Endothelial cell of hepatic sinusoid (primary cell): Measurements from ENCODE around the gene ATP6V0E2.

Source experiments
- in situ Hi-C: cut with HindIII; loops from 2 replicates; pipeline ENCODE4 v1.10.0; 2017; ENCODE audit warnings: low sequenced_read_pairs

Gene ATP6V0E2

DNA sequence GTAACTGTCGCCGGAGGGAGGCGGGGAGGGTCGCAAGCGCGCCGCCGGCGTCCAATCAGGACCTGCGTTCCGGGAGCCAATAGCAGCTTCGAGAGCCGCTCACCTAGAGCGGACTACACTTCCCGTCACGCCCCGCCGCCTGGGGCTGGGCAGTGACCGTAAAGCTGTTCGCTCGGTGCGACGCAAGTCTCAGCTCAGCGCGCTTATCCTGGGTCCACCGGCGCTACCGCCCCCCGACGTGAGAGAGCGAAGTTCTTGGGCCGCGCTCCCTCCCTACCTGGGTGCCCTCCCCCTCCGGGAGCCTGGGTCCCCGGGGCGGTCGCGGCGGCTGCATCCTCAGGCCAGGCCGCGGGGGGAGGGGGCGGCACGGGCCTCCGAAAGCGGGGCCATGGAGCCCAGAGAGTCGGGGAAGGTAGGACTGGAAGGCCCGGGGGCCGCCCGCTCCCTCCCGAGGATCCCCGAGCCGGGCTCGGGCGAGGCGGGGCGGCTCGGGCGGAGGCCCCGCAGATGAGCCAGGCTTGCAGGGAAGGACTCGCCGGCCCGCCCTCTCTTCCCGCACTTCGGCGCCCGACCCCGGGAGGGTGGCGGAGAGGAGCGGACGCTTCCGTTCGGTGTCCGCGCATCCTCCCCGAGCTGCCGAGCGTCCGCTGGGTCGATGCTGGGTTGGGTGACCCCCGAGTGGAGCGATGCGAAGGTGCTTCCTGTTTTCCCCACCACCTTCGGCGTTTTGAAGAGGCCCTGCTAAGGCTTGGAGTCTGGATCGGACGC, 35.4 kb upstream of the ATP6V0E2 start, which contains the start of gene ZNF862:
Gene ZNF862 (plus strand): TSS at position 152 of the 768 bp plus-strand sequence. CDS start 237 bp downstream, at position 389.
- in situ Hi-C loops = no loop called here

DNA sequence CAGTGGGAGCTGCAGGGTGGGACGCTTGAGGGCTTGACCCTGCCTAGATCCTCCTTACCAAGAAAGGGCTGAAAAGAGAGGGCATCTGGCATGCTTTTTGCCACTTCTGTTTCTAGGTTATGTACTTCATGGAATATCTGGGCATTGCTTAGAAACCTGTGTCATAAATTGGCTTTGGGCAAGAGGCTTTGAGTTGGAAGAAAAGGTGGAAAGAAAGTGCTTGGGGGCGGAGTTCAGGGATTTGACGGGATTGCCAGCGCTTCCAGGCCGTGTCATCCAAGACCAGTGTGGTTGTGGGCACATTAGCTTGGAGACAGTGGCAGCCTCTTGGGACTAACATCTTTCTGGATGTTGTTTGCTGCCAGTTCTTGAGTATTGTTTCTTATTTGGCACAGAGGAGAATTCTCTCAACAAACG, 34.8 kb upstream of the ATP6V0E2 start:
- in situ Hi-C loops = no loop called here

DNA sequence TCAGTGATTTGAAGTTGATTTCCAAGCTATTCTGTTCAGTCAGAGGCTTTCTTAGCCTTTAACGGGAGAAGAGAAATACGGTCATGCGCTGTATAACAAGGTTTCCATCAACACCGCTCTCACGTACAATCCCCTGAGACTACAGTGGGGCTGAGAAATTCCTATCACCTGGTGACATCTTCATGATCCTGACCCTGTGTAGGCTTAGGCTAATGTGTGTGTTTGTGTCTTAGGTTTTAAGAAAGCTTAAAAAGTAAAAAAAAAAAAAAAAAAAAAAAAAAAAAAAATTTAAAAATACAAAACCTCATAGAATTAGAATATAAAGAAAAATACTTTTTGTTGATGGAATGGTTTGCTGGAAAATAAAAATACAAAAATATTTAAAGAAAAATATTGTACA, 33.8 kb upstream of the ATP6V0E2 start:
- in situ Hi-C loops = no loop called here

DNA sequence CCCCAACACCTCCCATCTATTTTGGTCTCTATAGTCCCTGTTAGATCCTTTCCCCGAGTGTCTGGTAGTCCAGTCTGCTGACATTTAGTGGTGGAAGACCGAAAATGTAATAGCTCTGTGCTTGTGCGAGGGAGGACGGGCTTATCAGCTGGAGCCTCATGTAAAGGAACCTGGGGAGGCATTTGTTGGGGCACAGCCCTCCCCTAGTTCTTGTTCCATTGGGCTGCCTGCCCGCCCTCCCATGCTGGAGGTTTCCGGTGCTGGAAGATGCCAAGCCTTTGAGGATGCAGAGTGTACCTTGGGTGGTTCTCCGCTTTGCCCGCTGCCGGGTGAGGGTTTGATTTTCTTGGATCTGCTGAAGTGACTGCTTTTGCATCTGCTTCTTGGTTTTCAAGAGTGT, 30.2 kb upstream of the ATP6V0E2 start:
- in situ Hi-C loops = no loop called here

DNA sequence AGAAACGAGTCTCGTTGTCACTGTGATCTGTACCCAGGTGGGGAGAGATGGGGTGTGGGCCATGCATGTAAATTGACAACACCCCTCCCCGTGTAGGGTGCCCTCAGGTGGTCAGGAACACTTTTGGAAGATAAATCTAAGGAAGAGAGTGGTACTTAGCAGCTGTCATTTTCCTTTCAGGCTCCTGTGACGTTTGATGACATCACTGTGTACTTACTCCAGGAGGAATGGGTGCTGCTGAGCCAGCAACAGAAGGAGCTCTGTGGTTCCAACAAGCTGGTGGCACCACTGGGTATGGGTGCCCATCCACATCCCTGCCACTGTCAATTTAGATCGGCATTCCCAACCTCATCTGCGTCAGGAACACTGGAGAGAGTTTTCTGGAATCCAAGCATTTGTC, 29.3 kb upstream of the ATP6V0E2 start:
- in situ Hi-C loops = no loop called here

DNA sequence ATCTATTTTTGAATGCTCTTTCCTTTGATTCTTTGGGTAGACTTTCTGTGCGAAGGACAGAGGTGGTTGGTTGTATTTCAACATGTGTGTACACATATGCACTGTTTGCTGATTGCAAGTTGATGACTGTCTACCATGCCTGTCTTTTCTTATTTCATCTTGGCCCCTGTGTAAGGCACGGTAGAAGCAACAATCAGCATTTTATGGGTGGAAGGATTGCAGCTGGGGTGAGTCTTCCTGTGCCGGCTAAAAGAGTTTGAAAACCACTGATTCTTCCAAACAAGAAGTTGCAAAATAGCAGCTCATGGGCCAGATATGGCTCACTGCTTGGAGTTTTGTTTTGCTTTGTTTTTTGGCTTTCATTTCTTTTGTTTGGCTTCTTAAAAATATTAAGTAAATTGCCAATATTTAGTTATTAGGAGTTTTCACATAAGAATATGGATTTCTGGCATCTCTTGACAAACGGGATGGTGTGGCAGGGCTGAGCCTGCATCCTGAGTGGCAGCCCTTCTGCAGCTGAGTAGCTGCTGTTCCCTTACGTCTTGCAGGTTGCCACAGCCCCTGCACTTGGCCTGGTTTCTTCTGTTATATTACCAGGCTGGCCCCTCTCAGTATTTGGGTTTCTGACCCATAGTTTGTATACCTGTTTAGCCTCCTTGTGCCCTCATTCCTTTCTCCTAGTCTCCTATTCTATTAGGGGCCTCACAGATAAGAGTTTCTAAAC, 28.4 kb upstream of the ATP6V0E2 start:
- in situ Hi-C loops = no loop called here

DNA sequence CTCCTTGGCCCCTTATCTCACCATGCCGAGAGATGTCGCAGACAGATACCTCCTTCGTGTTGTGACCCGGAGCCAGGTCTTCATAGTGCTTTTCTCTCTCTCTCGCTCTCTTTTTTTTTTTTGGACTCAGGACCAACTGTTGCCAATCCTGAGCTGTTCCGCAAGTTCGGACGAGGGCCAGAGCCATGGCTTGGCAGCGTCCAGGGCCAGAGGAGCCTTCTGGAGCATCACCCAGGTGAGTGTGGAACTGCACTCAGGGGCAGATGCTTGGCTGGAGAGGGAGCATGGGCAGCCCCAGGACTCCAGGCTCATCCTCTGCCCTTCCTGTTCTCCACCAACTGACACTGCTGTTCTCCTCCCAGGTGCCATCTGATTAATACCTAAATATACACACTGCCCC, 27.7 kb upstream of the ATP6V0E2 start:
- in situ Hi-C loops = no loop called here

DNA sequence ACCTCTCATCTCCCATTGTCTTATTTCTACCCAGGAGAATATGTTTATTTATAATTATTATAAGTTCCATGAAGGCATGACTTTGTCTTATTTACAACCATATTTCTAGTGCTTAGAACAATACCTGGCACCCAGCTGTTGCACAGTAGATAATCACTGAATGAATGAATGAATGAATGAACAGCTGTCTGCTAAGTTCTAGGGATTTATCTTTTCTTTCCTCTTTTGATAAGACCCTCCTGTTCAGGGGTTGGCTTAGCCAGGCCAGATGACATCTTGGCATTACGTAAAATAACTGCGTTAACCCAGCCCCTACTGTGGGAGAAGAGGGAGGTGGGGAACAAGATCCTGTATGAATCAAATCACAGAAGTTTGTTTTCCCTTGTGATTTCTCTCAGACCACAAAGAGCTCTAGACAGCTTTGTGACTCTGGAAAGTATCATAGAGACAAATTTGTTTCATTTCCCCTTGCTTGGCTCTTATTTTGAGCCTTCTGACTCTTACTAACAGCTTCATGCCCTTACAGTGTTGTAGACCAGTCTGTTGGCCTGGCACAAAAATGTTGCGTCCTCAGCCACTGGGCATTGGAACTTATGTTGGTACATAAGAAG, 27.2 kb upstream of the ATP6V0E2 start:
- in situ Hi-C loops = no loop called here

DNA sequence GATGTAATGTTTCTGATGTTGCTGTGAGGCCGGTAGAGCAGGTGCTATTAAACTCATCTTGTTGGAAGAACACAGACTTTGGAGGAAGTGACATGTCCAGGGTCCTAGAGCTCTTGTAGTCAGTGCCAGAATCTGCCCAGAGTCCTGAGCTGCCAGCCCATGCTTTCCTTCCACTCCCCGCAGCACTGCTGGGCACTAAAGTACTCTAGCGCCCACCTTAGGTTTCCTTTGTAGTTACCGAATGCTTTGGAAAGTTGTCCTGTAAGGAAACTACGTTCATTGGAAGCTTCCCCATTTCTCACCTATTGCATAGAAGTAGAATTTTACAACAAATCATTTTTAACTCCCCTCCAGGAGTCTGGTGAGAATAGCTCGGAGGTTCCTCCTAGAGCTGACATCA, 24.6 kb upstream of the ATP6V0E2 start:
- in situ Hi-C loops = no loop called here

DNA sequence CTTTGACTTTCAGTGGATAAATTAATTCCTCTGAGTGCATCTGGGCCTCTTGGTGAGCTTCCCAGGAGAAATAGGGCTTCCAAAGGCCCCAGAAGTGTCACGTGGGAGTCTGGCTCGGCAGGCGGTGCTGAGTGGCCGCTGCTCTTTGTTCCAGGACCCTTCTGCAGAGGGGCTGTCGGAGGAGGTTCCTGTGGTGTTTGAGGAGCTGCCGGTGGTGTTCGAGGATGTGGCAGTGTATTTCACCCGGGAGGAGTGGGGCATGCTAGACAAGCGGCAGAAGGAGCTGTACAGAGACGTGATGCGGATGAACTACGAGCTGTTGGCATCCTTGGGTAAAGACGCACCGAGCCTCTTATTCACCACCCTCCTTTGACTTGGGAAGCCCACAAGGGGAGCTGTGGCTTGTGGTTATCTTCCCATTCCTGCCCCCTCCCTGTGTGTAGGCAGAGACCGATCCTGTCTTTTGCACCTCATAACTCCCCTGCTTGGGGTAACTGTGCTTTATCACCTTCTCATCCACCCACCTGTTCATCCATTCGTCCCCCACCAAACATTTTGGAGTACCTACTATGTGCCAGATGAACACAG, 23.7 kb upstream of the ATP6V0E2 start:
- in situ Hi-C loops = no loop called here

DNA sequence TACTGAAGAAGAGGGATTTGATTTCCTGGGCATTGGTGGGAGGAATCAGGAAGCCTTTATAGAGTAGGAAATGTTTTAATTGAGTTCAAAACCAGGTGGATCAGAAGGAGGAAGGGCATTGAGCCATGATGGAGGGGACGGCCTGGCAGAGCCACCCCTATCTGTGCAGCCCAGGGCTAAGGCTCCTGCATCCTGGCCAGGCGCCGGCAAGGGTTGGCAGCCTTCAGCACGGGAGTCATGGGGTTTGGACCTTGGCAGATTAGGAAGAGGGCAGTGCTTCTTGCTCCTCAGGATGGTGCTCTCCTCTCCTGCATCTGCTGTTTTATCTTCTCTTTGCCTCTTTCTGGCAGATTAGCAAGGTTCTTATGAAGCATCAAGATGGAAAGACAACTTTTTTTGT, 23.1 kb upstream of the ATP6V0E2 start:
- in situ Hi-C loops = no loop called here

DNA sequence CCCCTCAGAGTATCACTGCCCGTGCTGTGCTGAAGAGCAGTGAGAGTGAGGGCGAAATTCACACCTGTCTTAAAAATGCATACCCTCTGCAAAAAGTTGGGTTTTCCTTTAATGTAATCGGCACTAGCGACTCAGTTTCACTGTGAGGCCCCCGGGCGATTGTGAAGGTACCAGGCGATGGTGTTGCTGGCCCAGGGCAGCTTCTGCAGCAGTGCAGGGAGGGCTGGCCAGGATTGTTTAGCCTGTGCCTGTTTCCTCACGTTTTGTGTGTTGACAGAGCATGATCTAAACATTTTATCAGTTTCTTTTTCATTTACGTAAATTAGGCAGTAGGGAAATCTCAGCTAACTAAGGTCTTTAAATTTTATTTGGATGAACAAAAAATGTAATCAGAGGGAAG, 22.3 kb upstream of the ATP6V0E2 start:
- in situ Hi-C loops = no loop called here

DNA sequence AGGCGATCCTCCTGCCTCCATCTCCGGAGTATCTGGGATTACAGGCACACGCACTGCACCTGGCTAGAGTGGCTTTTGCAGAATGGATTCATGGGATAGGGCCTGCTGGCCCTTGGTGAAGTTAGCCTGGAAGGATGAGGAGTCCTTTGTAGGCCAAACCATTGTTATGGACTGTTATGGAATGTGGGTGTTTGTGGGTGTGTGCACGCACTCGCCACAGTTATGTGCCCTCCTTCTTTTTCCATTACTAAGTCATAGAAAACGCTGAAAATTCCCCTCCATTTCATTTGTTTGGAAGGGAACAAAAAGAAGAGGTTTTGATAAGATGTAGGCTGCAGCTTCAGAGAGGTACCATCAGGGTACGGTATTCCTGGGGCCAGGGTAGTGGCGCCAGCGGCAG, 20.6 kb upstream of the ATP6V0E2 start:
- in situ Hi-C loops = no loop called here

DNA sequence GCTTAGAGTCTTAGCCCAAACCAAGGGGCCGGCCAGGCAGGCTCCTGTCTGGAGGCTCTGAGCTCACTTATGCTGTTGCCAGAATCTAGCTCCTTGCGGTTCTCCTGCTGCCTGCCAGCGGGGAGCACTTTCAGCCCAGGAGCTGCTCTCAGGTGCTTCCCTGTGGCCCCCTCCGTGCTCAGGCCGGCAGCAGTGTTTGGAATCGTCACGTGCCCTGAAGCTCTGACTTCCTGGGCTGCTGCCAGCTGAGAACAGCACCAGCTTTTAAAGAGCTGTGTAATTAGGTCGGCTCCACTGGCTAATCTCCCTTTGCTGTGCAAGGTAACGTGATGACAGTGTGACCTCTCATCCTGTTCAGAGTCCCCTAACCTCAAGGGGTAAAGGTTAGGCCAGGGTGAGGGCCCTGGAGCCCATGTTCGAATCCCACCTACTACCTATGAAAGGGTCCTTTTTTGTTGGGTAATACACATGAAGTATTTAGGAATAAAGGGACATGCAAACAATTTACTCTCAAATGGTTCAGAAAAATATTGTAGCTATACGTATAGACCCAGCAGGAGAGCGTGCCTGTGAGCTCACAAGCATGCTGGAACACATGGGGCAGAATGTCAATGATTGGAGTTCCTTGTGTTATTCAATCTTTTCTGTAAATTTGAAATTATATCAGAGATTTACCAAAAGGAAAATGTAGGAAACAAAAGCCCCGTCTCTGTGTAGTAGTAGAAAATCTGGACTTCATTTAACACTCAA, 19.0 kb upstream of the ATP6V0E2 start:
- in situ Hi-C loops = no loop called here

DNA sequence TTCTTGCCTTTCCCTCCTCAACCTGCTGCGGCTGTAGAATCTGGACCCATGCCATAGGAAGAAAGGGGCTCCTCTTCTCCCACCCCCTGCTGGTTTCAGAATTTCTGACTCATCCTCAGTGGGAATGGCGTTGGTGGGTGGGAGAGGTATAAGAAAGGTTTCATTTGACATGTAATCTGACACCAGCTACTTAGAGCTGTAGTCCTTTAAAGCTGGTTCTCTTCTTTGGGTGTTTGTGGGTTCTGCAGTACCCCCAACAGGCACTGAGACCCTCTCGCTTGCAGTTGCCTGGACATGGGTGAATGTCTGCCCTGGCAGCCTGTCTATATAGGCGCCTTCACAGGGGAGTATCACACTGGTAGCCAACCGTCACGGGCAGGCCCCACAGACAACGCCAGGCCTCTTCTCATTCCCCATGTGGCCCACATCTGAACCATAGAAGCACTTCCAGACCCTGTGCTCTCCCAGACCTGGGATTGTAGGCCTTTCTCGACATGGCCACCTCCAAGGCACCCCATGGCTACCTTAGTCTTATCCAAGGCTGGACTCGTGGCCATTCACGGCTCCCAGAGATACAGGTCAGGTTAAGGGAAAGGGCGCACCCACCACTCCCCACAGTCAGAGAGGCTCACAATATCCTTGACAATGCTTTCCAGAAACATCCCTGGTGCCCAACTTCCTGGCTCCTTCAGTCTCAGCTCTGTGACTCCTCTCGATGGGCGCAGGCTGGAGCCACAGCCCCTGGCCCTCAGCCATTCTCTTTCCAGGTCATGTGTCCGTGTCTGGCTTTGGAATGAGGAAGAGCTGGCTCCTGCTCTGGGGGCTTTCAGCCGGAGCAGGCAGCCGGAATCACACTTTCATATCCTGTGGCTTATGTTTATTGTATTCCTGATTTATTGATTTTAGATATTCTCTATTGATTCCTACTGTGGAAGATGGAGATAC, 18.1 kb upstream of the ATP6V0E2 start:
- in situ Hi-C loops = no loop called here

DNA sequence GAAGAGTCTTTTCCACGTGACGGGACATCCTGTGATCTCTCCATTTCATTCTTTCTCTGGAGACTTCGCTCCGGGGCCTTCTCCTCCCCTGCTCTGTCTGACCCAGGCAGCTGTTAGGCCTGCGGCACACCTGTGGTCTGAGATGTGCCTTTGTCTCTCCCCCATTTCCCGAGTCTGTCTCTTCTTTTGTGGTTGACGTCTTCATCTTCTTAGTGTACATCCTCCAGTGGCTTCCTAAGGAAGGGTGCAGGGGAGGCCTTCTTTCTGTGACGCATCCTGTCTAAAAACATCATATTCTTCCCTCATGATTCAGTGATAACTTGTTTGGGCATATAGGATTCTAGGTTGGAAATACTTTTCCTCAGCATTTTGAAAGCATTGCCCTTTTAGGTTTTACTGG, 17.2 kb upstream of the ATP6V0E2 start:
- in situ Hi-C loops = no loop called here

DNA sequence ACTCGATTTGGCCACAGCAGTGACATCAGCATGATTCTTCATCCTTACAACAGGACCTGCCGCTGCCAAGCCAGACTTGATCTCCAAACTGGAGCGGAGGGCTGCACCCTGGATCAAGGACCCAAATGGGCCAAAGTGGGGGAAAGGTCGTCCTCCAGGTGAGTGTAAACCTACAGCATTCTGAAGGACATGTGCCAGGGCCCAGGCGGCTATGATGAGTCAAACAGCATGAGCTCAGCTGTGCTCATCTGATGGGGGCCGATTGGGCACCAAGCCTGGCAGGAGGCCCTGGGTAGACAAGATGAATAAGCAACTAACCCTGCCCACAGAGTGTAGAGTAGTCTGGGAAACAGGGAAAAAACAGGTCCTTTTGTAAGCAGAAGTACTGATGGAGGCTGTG, 14.4 kb upstream of the ATP6V0E2 start:
- in situ Hi-C loops = no loop called here

DNA sequence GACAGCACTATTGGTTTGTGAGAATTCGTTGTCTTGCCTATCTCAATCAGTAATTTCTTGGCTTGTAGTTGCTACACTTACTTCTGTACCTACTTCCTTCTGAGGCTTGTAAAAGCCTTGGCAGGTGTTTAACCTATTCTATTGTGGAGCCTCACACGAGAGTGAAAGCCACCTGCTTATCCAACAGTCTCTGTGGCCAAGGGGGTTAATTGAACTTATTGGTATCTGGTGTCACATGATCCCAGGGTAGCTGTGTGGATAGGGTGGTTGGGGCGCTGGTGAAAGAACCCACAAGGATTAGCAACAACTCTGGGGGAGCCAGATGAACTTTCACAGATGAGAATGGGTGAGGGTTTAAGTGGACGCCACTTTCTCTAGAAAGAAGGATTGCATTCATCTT, 13.9 kb upstream of the ATP6V0E2 start:
- in situ Hi-C loops = no loop called here

DNA sequence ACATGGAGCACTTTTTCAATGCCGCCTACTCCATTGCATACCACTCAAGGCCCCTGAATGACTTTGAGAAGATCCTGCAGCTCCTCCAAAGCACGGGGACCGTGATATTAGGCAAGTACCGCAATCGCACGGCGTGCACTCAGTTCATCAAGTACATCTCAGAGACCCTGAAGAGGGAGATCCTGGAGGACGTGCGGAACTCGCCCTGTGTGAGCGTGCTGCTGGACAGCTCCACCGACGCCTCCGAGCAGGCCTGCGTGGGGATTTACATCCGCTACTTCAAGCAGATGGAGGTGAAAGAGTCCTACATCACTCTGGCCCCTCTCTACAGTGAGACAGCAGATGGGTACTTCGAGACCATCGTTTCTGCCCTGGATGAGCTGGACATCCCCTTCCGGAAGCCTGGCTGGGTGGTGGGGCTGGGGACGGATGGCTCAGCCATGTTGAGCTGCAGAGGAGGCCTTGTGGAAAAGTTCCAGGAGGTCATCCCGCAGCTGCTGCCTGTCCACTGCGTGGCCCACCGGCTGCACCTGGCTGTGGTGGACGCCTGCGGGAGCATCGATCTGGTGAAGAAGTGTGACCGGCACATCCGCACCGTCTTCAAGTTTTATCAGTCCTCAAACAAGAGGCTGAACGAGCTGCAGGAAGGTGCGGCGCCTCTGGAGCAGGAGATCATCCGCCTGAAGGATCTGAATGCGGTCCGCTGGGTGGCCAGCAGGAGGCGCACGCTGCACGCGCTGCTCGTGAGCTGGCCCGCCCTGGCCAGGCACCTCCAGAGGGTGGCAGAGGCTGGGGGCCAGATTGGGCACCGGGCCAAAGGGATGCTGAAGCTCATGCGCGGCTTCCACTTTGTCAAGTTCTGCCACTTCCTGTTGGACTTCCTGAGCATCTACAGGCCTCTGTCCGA, 12.7 kb upstream of the ATP6V0E2 start:
- in situ Hi-C loops = no loop called here
